GM12878 (cell line): ENCODE measurements around the gene DEGS2. TPM values are rescaled to one million over a fixed set of nuclear protein-coding genes. Genes with fewer than 3 reads are reported as not detected.

Experiments
- ATAC-seq: fragments of 200-7000 bp; cut with Tn5 transposase; 3 replicates; pipeline ENCODE4 v1.9.1; 2020; ENCODE audit warnings: mild to moderate bottlenecking, moderate library complexity
- BruUV-seq: library from RNA; stranded (reverse); fragments of 400-500 nt; replicated peaks from 2 replicates; lab custom pipeline; 2021; lab: Mats Ljungman, UMichigan
- CTCF ChIA-PET: fragments of 300-600 bp; sonication (Branson Sonifier 250); formaldehyde crosslinking; extraction: SDS; loops from one replicate; lab custom pipeline; 2021; ENCODE audit warnings: inconsistent platforms; lab: Yijun Ruan, JAX
- POLR2A ChIA-PET: fragments of 350-600 bp; formaldehyde crosslinking; extraction: SDS; loops from one replicate; lab custom pipeline; 2021; ENCODE audit warnings: inconsistent platforms; lab: Charles Lee
- RAD21 ChIA-PET: fragments of 300-600 bp; sonication (Branson Sonifier 250); formaldehyde crosslinking; loops from one replicate; lab custom pipeline; 2023; ENCODE audit warnings: antibody characterized with exemption; ENCODE audit not compliant: unreplicated experiment; lab: Charles Lee
- SMC1A ChIA-PET: fragments of 300-600 bp; sonication (Branson Sonifier 250); formaldehyde crosslinking; loops from one replicate; lab custom pipeline; 2023; ENCODE audit not compliant: unreplicated experiment, uncharacterized antibody; lab: Charles Lee
- DNase-seq: peaks from one replicate; pipeline ENCODE4 v3.0.0-alpha.2; 2011; ENCODE audit warnings: low read depth, low spot score
- FAIRE-seq: peaks from 3 replicates; lab custom pipeline; 2011; peaks lifted over from hg19 to GRCh38; lab: Jason Lieb, UNC
- H2AFZ ChIP-seq: 2 replicates; pipeline ENCODE4 v1.6.0; 2011; ENCODE audit warnings: low read depth, low read length, control low read depth; ENCODE audit not compliant: control insufficient read depth
- H3K27ac ChIP-seq: 2 replicates; pipeline ENCODE4 v1.5.1; 2011; ENCODE audit warnings: control low read depth; ENCODE audit not compliant: control insufficient read depth, insufficient read depth
- H3K27me3 ChIP-seq, 2 experiments: replicated peaks in 1 of 2; 2 replicates each; pipeline versions ENCODE4 v1.6.0 to v1.6.1; 2011; ENCODE audit warnings: low read length in 1 of 2; ENCODE audit not compliant: control insufficient read depth in 2 of 2, insufficient read depth in 2 of 2
- H3K36me3 ChIP-seq, 2 experiments: 2 replicates each; pipeline ENCODE4 v1.5.1; 2011; ENCODE audit warnings: low read length in 1 of 2; ENCODE audit not compliant: control insufficient read depth in 2 of 2, insufficient read depth in 2 of 2
- H3K4me1 ChIP-seq: 2 replicates; pipeline ENCODE4 v1.6.1; 2011; ENCODE audit warnings: mild to moderate bottlenecking, low read length, moderate library complexity, mixed read lengths; ENCODE audit not compliant: control insufficient read depth, insufficient read depth
- H3K4me2 ChIP-seq: 2 replicates; pipeline ENCODE4 v1.6.0; 2011; ENCODE audit warnings: control low read depth; ENCODE audit not compliant: control insufficient read depth, insufficient read depth
- H3K4me3 ChIP-seq: fragments of 200-600 bp; sonication (generic); 2 replicates; pipeline ENCODE4 v1.5.1; 2016
- H3K79me2 ChIP-seq: 2 replicates; pipeline ENCODE4 v1.6.0; 2011; ENCODE audit warnings: low read length; ENCODE audit not compliant: control insufficient read depth, insufficient read depth
- H3K9ac ChIP-seq: 2 replicates; pipeline ENCODE4 v1.8.0; 2011; ENCODE audit warnings: low read length, control low read depth, mixed read lengths; ENCODE audit not compliant: control insufficient read depth, insufficient read depth
- H3K9me3 ChIP-seq: replicated peaks from 3 replicates; pipeline ENCODE4 v1.5.1; 2011; ENCODE audit warnings: mild to moderate bottlenecking, low read length; ENCODE audit not compliant: control insufficient read depth, insufficient read depth
- H4K20me1 ChIP-seq: 2 replicates; pipeline ENCODE4 v1.6.0; 2011; ENCODE audit not compliant: control insufficient read depth, insufficient read depth
- BACH1 ChIP-seq: fragments of 450-650 bp; IDR thresholded peaks from 2 replicates; pipeline ENCODE4 v1.6.1; 2017; ENCODE audit warnings: mild to moderate bottlenecking, borderline replicate concordance
- BMI1 ChIP-seq: fragments of 450-650 bp; IDR thresholded peaks from 2 replicates; pipeline ENCODE4 v1.6.1; 2016; ENCODE audit warnings: mild to moderate bottlenecking, moderate library complexity, borderline replicate concordance
- CEBPZ ChIP-seq: fragments of 150-350 bp; IDR thresholded peaks from 2 replicates; pipeline ENCODE4 v1.6.1; 2016; ENCODE audit warnings: low read depth, low read length
- CHD4 ChIP-seq: fragments of 200-600 bp; sonication (generic); IDR thresholded peaks from 2 replicates; pipeline ENCODE4 v1.6.1; 2016; ENCODE audit warnings: mild to moderate bottlenecking
- DPF2 ChIP-seq: fragments of 450-650 bp; IDR thresholded peaks from 2 replicates; pipeline ENCODE4 v1.6.1; 2017; ENCODE audit warnings: mild to moderate bottlenecking
- HCFC1 ChIP-seq: fragments of 150-350 bp; IDR thresholded peaks from 2 replicates; pipeline ENCODE4 v1.6.1; 2014; ENCODE audit warnings: low read length
- IKZF2 ChIP-seq, 2 experiments: fragments of 450-650 bp; IDR thresholded peaks; 2 replicates each; pipeline ENCODE4 v1.6.1; 2017; ENCODE audit warnings: mild to moderate bottlenecking in 2 of 2, moderate library complexity in 2 of 2
- LARP7 ChIP-seq: fragments of 450-650 bp; IDR thresholded peaks from 2 replicates; pipeline ENCODE4 v1.6.1; 2017; ENCODE audit warnings: mild to moderate bottlenecking
- MTA2 ChIP-seq: fragments of 450-650 bp; IDR thresholded peaks from 2 replicates; pipeline ENCODE4 v1.6.1; 2016; ENCODE audit warnings: low read depth, mild to moderate bottlenecking, moderate library complexity
- MTA3 ChIP-seq: IDR thresholded peaks from 2 replicates; pipeline ENCODE4 v1.6.1; 2012; ENCODE audit warnings: low read length, inconsistent platforms, borderline replicate concordance
- NFIC ChIP-seq: IDR thresholded peaks from 2 replicates; pipeline ENCODE4 v1.6.1; 2012; ENCODE audit warnings: low read depth, mild to moderate bottlenecking, inconsistent platforms, low read length, moderate library complexity
- NFYB ChIP-seq: IDR thresholded peaks from 2 replicates; pipeline ENCODE4 v1.6.1; 2011; ENCODE audit warnings: low read depth, mild to moderate bottlenecking, low read length, improper control_type of control experiment, moderate library complexity; ENCODE audit not compliant: insufficient read depth
- SMARCA5 ChIP-seq: fragments of 450-650 bp; IDR thresholded peaks from 2 replicates; pipeline ENCODE4 v1.6.1; 2017; ENCODE audit warnings: mild to moderate bottlenecking
- STAT1 ChIP-seq: fragments of 450-650 bp; conservative IDR thresholded peaks from 2 replicates; pipeline ENCODE4 v1.6.1; 2014; ENCODE audit warnings: antibody characterized with exemption, mild to moderate bottlenecking
- WRNIP1 ChIP-seq: IDR thresholded peaks from 2 replicates; pipeline ENCODE4 v1.6.1; 2011; ENCODE audit warnings: low read depth, low read length, improper control_type of control experiment, borderline replicate concordance
- ZNF384 ChIP-seq: IDR thresholded peaks from 2 replicates; pipeline ENCODE4 v1.6.1; 2012; ENCODE audit warnings: low read depth, mild to moderate bottlenecking, low read length, improper control_type of control experiment, borderline replicate concordance
- WGBS: methylation state at CpG from one replicate; pipeline ENCODE4 v1.1.6; 2016; ENCODE audit warnings: low lambda C conversion rate; ENCODE audit not compliant: insufficient replicate concordance, insufficient coverage; ENCODE audit errors: missing lambda C conversion rate; 5-methylcytosine and 5-hydroxymethylcytosine counted together
- in situ Hi-C: fragments of 300-500 bp; cut with MboI; formaldehyde crosslinking; loops from 9 replicates; pipeline ENCODE4 v1.14.3; 2018; ENCODE audit warnings: mixed read lengths
- intact Hi-C: fragments of 100-400 bp; cut with micrococcal nuclease; formaldehyde crosslinking; loops from one replicate; pipeline ENCODE4 v1.14.2; 2022; ENCODE audit not compliant: unreplicated experiment
- polyA plus RNA-seq, 11 experiments: library from polyadenylated mRNA; depleted of rRNA in 4 of 11; unstranded in 6 of 11; stranded (reverse) in 5 of 11; fragments of >200 nt; fragmentation: Nextera tagmentation in 4 of 11; fragmentation: Illumina TruSeq in 1 of 11; extraction: Ambion mirVana in 4 of 11; extraction: Trizol in 1 of 11; gene quantifications; 1 replicate in 1 of 11; 2 replicates in 10 of 11; pipeline versions ENCODE4 v1.2.1 to v1.2.3, GENCODE V29; 2011 to 2016; ENCODE audit warnings: inconsistent platforms in 2 of 11, missing spikeins in 2 of 11, low read depth in 1 of 11
- total RNA-seq, 4 experiments: library from RNA; depleted of rRNA in 3 of 4; stranded (reverse); fragments of >200 nt in 3 of 4; fragmentation: Illumina TruSeq in 1 of 4; extraction: Trizol in 1 of 4; gene quantifications; 2 replicates each; pipeline versions ENCODE4 v1.2.1 to v1.2.3, GENCODE V29; 2013 to 2021

DEGS2 gene
- total and polyA plus RNA-seq, 10 of the 15 experiments (the other 5 are each of a cell fraction or from before 2014, with no cell fraction given) = 0.01 to 2.5 (median 0.45) TPM; not detected in 1

DNA sequence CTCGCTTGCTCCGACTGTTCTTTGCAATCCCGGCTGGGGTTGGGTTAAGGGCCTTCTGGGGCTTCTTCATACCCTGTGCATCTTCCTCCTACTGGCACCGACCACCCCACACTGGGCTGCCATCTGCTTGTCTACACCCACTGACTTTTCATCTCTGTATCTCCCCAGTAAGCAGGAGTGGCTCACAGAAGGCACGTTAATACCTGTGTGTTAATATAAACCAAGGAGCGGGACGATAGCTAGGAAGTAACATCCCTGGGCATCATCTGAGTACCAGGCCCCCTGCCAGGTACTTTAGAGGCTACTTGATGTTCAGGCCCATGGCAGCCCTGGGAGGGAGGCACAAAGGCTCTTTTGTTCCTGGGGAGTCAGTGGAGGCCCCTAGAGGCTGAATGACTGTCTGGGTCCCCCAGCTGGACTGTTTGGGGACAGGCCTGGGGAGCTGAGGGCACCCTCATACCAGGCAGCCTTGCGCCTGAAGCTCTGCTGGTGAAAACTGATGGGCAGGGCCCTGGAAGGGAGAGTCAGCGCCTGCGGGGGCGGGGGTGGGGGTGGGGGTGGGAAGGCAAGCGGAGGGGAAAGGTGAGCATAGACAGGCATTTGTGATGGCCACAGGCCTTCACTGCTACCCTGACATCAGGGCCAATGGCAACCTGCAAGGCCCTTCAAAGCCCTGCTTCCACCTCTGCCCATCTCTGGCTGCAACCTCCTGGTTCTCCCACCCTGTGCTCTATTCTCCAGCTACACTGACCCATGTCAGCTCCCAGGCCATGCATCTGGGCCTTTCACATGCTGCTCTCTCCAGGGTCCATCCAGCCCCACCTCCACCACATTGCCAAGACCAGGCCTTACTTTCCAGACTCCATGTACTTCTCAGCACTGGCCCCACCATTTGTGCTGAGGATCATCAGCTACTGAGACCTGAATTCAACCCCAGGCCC is 34.2 kb upstream of the DEGS2 start (continued):
- TF ChIP-seq CHD4 = no peak
- 0 out of 2 replicates have a peak, but pooled peaks have one; percentile 33 for TF ChIP-seq LARP7
- TF ChIP-seq IKZF2 (IDR thresholded peaks at IDR 0.05) = 0 out of 4 replicates have a peak, but pooled peaks of 1 of the 2 experiments have one; percentile 3
- TF ChIP-seq WRNIP1 = no peak
- no peak for TF ChIP-seq NFIC
- TF ChIP-seq HCFC1 = no peak
- TF ChIP-seq SMARCA5 = 0 out of 2 replicates have a peak, but pooled peaks have one; percentile 7
- TF ChIP-seq MTA2 = peak; percentile 8; the same call in 1 of the 2 replicates
- no peak for TF ChIP-seq BMI1
- TF ChIP-seq MTA3 = no peak
- TF ChIP-seq DPF2 = no peak
- TF ChIP-seq, all 136 proteins: peak for 6

DNA sequence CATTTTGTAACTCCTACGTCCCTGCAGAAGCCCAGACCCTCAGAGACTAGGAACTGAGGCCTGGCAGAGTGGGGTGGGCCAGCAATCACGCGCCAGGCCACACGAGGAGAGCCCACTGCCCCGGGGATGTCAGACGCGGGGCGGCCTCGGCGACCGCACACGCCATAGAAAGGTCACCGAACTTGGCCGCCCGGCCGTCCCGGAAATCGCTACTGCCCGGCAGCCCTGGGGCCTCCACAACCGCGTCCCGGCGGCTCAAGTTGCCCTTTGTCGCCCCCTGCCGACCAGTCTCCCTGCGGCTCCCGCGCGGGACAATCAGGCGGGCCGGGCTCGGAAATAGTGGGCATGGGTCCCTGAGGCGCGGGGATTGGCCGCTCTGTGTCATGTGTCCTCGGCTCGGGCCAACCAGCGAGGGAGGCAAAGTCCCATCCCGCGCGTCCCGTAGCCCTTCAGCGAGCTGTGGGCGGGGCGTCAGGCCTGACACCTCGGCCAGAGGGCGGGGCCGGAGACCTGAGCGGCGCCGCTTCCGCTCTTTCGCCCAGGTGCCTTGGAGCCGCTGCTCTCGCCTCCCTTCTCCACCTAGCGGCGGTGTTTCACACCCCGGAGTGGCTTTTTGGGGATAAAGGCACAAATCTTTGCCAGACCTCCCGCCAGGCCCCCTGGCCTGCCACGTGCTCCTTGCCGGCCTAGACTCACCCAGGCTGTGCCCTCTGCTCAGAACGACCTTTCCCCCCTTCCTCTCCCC is 33.4 kb upstream of the DEGS2 start:
- peak overlapping the region; percentile 86 for H3K27ac ChIP-seq
- no peaks in the 10 kb centered on the region for H3K27me3 ChIP-seq
- peak overlapping the region; percentile 88 for H3K4me2 ChIP-seq
- peak; percentile 96 for DNase-seq
- ATAC-seq = peak; percentile 99
- peaks cover 11% of the 10 kb centered on the region for H3K4me1 ChIP-seq
- H3K9me3 ChIP-seq = no peaks in the 10 kb centered on the region
- CTCF ChIA-PET = interaction anchor here (0.6 to 4.4 kb wide), 45 partner anchors 9 to 218 kb away, joined by 3 to 65 read pairs (median 4); partner anchors contain the start of genes EVL and WDR25
- H2AFZ ChIP-seq = peak overlapping the region; percentile 90
- POLR2A ChIA-PET = interaction anchor here (1.0 to 1.2 kb wide), 3 partner anchors 22 to 121 kb away, joined by 3 to 4 read pairs (median 3); no protein-coding TSS in a partner anchor
- peak overlapping the region; percentile 68 for H3K4me3 ChIP-seq
- H3K36me3 ChIP-seq = no peaks in the 10 kb centered on the region
- 1% methylated on average over 58 of the region's 62 CpGs for WGBS
- SMC1A ChIA-PET = interaction anchor here (0.6 to 3.1 kb wide), 19 partner anchors 10 to 210 kb away, joined by 3 to 21 read pairs (median 3); partner anchors contain the start of gene EVL
- no TSS peak for BruUV-seq
- no peaks in the 10 kb centered on the region for H4K20me1 ChIP-seq
- peak; percentile 93 for FAIRE-seq
- RAD21 ChIA-PET = interaction anchor here (0.6 to 2.2 kb wide), 21 partner anchors 12 to 216 kb away, joined by 3 to 13 read pairs (median 4); partner anchors contain the start of gene EVL
- H3K9ac ChIP-seq = peak overlapping the region; percentile 85
- intact Hi-C loops (loop anchor here (1.0 to 5.0 kb wide), 7 partner anchors 21 to 210 kb away; no protein-coding TSS in a partner anchor), in situ Hi-C loops (no loop called here)
- H3K79me2 ChIP-seq = no peaks in the 10 kb centered on the region
- TF ChIP-seq ZNF384 = no peak
- peak; percentile 47; the same call in 1 of the 2 replicates for TF ChIP-seq BACH1
- TF ChIP-seq STAT1 = peak; percentile 44; the same call in 1 of the 2 replicates
- peak; percentile 85 for TF ChIP-seq NFYB
- TF ChIP-seq CEBPZ = no peak
